NCI-H2029 treated with DMSO at 0.1 percent for 48 hours (cell line): ENCODE data around the gene PPP2R2C.

ENCODE experiments used
- DNase-seq: peaks from one replicate; lab custom pipeline; 2025; lab: John Stamatoyannopoulos, UW

PPP2R2C gene

DNA sequence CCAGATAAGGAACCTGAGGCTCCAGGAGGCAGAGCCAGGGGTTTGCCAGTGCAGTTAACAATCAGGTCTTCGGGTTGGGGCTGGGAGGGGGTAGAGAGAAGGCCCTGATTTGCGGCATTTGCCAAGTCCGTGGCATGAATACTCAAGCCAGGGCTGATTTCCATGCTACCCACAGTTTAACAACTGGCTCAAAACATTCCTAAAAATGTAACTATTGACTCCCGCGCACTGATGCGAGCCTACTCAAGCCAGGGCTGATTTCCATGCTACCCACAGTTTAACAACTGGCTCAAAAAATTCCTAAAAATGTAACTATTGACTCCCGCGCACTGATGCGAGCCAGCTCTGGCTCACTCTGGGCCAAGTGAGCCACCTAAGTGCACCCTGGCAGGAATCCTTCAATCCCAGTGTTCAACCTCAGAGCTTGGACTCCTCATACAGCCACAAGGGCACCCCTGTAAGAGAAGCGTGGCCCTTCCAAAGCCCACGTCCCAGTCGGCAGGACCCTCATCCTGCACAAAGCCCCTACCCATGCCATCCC lies 75.6 kb downstream of the PPP2R2C start:
- no peak for DNase-seq

DNA sequence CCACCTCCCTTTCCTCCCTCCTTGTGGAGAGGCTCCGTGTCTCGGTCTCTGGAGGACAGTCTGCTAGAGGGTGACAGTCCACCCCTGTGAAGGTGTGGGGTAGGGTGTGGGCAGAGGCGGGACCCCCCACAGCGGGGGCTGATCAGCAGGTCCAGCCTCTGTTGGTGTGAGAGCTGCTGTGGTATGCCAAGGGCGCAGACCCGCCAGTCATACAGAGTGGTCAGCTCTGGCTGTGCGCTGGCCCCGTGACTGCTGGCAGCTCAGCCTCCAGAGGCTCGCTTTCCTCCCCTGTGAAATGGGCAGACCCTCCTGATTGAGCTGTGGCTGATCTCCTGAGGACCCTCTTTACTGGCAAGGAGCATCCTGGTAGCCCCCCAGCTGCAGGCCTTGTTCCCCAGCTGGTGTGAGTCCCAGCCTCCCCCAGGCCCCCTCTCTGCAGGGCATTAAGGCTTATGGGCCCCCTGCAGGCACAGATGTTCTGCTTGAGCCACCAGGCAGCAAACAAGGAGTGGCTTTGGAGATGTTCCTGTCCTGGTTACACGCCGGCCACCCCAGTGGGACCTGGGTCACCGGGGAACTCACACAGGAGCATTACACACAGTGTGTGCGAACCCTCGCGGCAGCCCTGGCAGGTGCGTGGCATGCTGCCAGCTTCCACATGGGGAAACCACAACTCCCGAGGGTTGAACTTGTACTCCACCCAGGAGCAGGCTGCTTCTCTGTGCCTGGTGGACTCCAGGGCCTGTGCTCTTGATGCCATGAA lies 76.8 kb downstream of the PPP2R2C start:
- no peak for DNase-seq

GRCh38 chr4:6394671-6395081 lies 77.7 kb downstream of the PPP2R2C start:
- DNase-seq: no peak

- no peak for DNase-seq
Observed at GRCh38 chr4:6393544-6394475, 78.6 kb downstream of the PPP2R2C start.

GRCh38 chr4:6393066-6393465 lies 79.3 kb downstream of the PPP2R2C start:
- DNase-seq: no peak

DNA sequence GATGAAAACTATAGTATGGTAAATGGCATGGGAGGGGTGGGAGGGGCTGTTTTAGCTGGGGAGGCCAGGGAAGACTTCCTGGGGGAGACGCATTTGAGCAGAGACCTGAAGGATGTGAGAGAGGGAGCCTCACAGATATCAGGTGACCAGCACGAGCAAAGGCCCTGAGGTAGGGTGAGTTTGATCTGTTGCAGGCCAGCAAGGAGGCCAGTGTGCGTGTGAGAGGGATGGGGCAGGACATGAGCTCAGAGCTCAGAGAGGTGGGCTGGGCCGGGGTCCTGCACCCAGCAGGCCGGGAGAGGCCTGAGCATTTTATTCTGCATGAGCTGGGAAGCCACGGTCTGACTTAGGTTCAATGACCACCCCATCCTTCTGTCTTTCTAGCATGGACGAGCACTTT lies 80.0 kb downstream of the PPP2R2C start:
- DNase-seq: no peak

- no peak for DNase-seq
Observed at GRCh38 chr4:6391852-6392188, 80.6 kb downstream of the PPP2R2C start.

GRCh38 chr4:6391186-6391851 lies 81.1 kb downstream of the PPP2R2C start:
- no peak for DNase-seq

DNA sequence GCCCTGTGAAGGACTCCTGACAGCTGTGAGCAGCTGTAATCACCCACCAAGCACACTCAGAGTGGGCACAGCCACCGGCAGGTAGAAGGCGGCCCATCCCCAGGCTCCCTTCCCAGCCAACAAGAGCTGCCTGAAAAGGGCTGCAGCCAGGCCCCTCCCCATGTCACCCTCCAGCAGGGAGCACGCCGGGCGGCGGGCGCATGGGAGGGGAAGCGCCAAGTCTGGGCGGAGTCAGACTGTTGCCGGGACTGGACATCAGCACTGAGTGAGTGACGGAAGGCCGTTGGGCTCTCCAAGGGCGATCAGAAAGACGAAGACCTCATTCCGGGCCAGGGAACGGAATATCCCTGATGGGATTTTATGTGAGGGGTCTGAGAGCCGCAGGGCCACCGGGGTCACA lies 82.1 kb downstream of the PPP2R2C start:
- DNase-seq: no peak

DNA sequence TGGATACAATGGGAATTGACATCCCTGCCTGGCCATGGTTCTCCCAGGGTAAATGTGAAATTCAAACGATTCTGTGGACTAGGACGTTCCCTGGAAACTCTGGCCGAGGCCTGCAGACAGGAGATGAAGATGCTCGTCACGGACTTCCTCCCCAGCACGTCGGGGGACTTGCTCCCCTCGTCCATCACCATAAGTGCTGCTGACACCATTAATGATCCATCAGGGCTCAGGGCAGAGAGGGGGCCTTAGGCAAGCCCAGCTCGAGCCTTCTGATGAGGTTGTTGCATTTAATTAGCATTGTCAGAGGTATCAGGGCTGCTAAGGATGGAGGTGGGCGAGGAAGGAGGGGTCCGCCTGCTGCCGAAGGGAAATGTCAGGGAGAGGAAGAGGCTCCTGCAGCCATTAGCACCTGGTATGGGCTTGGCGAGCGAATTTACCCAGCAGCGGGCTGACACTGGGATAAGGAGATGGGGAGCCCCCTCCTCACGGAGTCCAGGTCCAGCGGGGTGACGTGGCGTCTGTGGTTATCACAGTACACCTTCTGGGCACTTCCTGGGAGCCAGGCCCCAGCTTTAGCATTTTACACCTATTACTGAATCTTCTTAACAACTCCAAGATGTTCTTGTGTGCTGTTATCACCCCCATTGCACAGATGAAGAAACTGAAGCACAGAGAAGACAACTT lies 83.1 kb downstream of the PPP2R2C start:
- DNase-seq: no peak

GRCh38 chr4:6388713-6389112 lies 83.7 kb downstream of the PPP2R2C start:
- DNase-seq: no peak

GRCh38 chr4:6387946-6388345 lies 84.5 kb downstream of the PPP2R2C start:
- no peak for DNase-seq

GRCh38 chr4:6386091-6386490 lies 86.3 kb downstream of the PPP2R2C start:
- no peak for DNase-seq

DNA sequence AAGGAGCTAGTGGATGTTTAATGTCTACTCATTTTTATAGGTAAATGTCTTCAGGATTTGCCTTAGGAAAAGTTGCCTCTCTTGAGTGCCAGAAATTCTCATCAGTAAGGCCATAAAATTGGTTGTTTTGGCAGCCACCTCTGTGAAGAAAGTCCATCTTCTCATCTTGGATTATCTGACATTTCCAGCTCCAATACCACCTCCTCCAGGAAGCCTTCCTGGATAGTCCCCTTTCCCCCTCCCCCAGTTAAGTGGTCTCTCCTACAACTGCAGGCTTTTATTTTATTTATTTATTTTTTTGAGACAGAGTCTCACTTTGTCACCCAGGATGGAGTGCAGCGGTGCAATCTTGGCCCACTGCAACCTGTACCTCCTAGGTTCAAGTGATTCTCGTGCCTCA lies 87.1 kb downstream of the PPP2R2C start:
- no peak for DNase-seq

DNA sequence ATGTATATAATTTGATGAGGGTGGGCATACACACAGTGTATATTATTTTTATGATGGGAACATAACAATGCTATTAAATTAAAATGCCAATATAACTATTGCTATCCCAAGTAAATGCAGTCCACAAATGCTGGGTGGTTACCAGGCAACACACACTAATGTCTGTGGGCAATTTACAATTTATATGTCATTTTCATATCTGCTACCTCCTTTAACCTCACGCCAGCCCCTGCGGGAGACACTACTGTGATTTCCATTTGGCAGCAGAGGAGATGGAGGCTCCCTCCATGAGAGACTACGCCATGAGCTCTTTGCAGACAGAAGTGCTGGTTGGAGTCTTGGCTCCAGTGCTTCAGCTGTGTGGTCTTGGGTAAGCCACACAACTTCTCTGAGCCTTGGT lies 87.9 kb downstream of the PPP2R2C start:
- DNase-seq: no peak

GRCh38 chr4:6383929-6384328 lies 88.5 kb downstream of the PPP2R2C start:
- no peak for DNase-seq

DNA sequence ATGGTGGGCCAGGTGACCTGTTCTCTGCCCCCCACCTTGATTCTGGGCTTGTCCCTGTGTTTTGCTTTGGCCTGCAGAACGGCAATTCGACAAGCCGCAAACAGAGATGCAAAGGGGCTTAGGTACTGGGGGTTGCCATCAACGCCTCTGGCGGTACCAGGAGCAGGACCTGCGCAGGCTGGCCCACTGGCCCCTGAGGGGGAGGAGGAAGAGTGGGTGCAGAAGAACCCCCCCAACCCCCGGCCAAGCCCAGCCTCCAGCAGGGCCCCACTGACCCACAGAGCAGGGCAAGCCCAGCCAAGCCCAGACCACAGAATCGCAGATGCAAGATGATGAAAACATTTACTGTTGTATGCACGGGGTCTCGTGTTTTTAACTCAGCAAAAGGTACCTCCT lies 89.4 kb downstream of the PPP2R2C start:
- no peak for DNase-seq

- no peak for DNase-seq
Observed at GRCh38 chr4:6381571-6382123, 90.8 kb downstream of the PPP2R2C start.

DNA sequence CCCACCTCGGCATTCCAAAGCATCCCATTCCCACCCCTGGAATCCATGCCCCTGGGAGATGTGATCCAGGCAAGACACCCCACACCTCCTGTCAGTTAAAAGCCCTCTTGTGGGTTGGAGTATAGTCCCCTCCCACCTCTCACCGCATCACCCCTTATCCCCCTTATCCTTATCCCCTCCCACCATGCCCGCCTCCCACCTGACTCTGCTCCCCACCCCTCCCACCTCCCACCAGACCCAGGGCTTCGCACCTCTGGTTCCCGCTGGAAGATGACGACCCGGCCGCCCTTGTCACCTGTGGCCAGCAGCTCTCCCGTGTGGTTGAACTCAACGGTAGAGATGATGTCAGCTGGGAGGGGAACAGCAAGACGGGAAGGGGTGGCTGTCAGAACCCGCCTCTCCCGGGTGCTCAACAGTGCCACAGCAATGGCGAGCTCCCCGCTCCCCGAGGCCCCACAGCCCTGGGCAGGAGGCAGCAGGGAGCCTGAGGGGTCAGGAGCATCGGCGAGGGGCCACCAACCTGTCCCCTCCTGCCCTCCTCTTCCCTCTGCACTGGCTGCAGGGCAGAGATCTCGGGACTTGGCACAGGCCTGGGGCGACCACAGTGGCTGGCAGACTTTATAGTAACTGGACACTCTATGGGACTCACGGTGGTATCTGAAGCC lies 91.5 kb downstream of the PPP2R2C start:
- no peak for DNase-seq

- no peak for DNase-seq
Observed at GRCh38 chr4:6379767-6380745, 92.4 kb downstream of the PPP2R2C start.
